HG03439 (cell line): Measurements from ENCODE around the gene SPDEF.

Experiments
- ATAC-seq: cut with Tn5 transposase; IDR thresholded peaks from one replicate; pipeline ENCODE4 v1.9.1; 2021; ENCODE audit warnings: mild to moderate bottlenecking, moderate library complexity; ENCODE audit not compliant: unreplicated experiment

SPDEF gene

GRCh38 chr6:34556031-34556471 is at the start of gene SPDEF:
SPDEF (minus strand) TSS chr6:34556329; CDS start chr6:34544455, 11,874 bp downstream.
- no peak for ATAC-seq

GRCh38 chr6:34603707-34604106 is 47.6 kb upstream of the SPDEF start:
- no peak for ATAC-seq

- no peak for ATAC-seq
Measured at GRCh38 chr6:34602318-34603111, 46.4 kb upstream of the SPDEF start.

GRCh38 chr6:34601706-34602105 is 45.6 kb upstream of the SPDEF start:
- ATAC-seq, result no peak

- no peak for ATAC-seq
Measured at GRCh38 chr6:34600796-34601195, 44.7 kb upstream of the SPDEF start.

- no peak for ATAC-seq
Measured at GRCh38 chr6:34600101-34600500, 44.0 kb upstream of the SPDEF start.

GRCh38 chr6:34598712-34599111 is 42.6 kb upstream of the SPDEF start:
- no peak for ATAC-seq

- no peak for ATAC-seq
Measured at GRCh38 chr6:34597605-34598353, 41.6 kb upstream of the SPDEF start.

- ATAC-seq, result no peak
Measured at GRCh38 chr6:34596798-34597197, 40.7 kb upstream of the SPDEF start.

GRCh38 chr6:34595332-34596184 is 39.4 kb upstream of the SPDEF start:
- ATAC-seq, result no peak

GRCh38 chr6:34593701-34594100 is 37.6 kb upstream of the SPDEF start:
- no peak for ATAC-seq

GRCh38 chr6:34592208-34592952 is 36.3 kb upstream of the SPDEF start:
- no peak for ATAC-seq

GRCh38 chr6:34589691-34590090 is 33.6 kb upstream of the SPDEF start:
- no peak for ATAC-seq

- no peak for ATAC-seq
Measured at GRCh38 chr6:34589140-34589539, 33.0 kb upstream of the SPDEF start.

- no peak for ATAC-seq
Measured at GRCh38 chr6:34587851-34588250, 31.7 kb upstream of the SPDEF start.

GRCh38 chr6:34587325-34587724 is 31.2 kb upstream of the SPDEF start:
- no peak for ATAC-seq

GRCh38 chr6:34586327-34587040 is 30.4 kb upstream of the SPDEF start:
- ATAC-seq, result no peak

GRCh38 chr6:34585512-34586061 is 29.5 kb upstream of the SPDEF start:
- no peak for ATAC-seq

- no peak for ATAC-seq
Measured at GRCh38 chr6:34585108-34585507, 29.0 kb upstream of the SPDEF start.

- no peak for ATAC-seq
Measured at GRCh38 chr6:34584694-34585093, 28.6 kb upstream of the SPDEF start.
